Superior temporal gyrus (tissue), 1 donor: ENCODE data around the gene SPNS2.
A peak's percentile ranks its signal among the peaks of the same experiment; 100 is the strongest.

Experiments
- DNase-seq: peaks from one replicate; pipeline ENCODE4 v3.0.0-alpha.2; 2016; ENCODE audit errors: extremely low spot score

Gene SPNS2, protein sequence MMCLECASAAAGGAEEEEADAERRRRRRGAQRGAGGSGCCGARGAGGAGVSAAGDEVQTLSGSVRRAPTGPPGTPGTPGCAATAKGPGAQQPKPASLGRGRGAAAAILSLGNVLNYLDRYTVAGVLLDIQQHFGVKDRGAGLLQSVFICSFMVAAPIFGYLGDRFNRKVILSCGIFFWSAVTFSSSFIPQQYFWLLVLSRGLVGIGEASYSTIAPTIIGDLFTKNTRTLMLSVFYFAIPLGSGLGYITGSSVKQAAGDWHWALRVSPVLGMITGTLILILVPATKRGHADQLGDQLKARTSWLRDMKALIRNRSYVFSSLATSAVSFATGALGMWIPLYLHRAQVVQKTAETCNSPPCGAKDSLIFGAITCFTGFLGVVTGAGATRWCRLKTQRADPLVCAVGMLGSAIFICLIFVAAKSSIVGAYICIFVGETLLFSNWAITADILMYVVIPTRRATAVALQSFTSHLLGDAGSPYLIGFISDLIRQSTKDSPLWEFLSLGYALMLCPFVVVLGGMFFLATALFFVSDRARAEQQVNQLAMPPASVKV

GRCh38 chr17:4498461-4499397 is at the start of gene SPNS2:
Gene SPNS2, plus strand, starts transcription at chr17:4498881. Its CDS starts 167 bp downstream, at chr17:4499048.
- peak; percentile 83 for DNase-seq

DNA sequence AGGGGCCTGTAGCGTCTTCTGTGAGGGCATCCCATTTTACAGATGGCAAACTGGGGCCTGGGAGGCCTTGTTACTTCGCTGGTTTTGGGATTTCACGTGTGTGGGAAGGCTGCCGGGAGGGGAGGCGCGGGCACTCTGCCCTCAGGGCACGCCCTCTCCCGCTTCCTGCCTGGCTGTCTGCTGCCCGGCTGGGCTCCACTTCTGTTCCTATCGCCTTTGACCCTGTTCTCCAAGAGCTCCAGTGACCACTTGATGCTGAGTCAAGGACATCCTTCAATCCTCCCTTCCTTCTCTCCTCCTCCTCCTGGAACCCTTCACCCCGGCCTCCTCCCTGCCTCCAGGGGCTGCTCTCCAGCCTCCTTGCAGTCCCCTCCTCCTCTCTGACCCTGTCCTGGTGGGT is 48.9 kb upstream of the SPNS2 start:
- DNase-seq, result no peak

DNA sequence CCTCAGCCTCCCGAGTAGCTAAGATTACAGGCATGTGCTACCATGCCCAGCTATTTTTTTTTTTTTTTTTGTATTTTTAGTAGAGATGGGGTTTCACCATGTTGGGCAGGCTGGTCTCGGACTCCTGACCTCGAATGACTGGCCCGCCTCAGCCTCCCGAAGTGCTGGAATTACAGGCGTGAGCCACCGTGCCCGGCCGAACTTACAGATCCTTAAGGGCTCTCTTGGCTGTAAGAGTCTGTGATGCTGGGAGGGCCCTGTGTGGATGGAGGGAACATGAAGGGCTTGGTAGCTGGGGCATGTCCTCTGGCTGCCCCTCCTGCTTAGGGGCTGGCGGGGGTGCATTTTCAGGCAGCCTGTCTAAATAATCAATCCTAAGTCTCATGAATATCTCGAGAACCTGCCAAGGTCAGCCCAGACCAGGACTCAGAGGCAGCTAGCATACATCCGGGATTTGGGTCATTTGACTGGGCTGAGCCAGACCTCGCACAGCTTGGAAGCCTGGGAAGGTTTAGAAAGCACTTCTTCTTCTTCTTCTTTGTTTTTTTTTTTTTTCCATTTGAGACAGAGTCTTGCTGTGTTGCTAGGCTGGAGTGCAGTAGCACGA is 47.9 kb upstream of the SPNS2 start:
- DNase-seq, result no peak

DNA sequence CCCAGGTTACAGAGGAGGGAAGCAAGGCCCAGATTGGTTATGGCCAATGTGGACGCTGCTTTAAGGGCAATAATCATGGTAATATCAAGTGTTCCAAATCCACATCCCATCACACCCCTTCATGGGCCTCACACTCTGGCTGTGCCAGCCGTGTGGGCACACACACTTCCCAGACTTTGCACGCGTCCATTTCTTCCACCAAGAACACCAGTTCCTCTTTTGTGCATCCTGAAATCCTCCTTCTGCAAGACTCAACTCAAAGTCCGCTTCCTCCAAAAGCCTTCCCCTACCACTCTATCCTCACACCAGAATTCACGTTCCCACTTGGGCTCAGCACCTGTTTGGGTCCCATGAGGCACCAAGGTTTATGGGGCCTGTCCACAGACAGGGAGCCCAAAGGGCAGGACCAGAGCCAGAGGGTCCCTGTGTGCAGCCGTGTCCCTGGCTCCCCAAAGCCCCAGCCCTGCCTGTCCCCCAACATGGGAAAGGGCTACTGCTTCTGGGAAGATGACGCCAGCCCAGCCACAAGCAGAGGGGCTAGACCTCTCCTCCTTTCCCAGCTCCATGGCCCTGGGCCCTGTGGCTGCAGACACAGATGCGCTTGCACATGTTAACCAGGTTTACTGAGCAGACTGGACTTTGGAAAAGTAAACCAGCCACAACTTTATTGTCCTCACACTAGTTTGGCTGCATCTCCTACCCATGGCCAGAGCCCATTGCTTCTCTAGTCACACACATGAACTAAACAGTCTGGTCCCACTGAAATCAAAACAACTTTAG is 44.7 kb upstream of the SPNS2 start:
- no peak for DNase-seq

GRCh38 chr17:4460661-4461060 is 38.0 kb upstream of the SPNS2 start:
- no peak for DNase-seq

DNA sequence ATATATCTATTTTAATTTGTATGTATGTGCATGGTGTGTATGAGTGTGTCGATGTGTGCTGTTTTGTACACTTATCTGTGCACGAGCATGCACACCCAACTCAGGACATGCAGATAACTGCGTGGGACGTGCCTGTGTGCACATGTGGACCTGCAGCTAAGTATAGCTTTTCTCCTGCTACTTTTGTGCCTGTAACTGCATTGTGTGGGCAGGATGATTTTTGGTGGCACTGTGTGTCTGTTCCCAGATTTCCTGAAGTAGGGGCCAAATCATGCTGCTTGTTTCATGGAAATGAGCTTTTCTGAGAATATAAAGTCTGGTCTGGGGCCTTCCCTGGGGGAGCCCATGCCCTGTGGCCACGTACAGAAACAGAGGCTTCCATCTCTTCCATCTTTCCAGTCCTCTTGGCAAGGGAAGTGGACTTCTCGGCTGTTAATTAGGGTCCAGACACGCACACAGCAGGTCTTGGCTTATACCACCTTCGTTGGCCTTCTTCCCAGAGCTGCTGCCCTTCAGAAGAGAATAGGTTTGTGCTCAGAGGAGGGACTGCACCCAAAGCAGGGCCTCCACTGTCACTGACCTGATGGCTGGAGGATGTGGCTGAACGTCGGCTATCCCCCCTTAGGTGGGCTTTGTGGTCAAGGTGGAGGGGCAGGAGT is 34.7 kb upstream of the SPNS2 start:
- DNase-seq, result peak; percentile 55

- DNase-seq, result no peak
Observed at GRCh38 chr17:4465786-4466185, 32.9 kb upstream of the SPNS2 start.

- no peak for DNase-seq
Observed at GRCh38 chr17:4467287-4467686, 31.4 kb upstream of the SPNS2 start.

DNA sequence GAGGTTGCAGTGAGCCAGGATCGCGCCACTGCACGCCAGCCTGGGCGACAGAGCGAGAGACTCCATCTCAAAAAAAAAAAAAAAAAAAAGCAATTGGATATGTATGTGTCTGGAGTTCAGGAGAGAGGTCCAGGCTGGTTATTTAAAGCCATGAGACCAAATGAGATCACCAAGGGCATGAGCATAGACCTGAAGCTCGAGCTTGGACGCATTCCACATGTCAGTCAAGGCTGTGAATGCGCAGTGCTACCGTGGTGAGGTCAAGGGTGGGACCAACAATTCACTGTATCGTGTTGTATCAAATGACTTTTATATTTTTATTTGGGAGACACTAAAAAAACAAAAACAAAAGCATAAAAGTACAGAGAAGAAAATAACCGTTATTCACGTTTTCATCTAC is 29.1 kb upstream of the SPNS2 start:
- DNase-seq, result no peak

GRCh38 chr17:4472286-4472685 is 26.4 kb upstream of the SPNS2 start:
- no peak for DNase-seq

DNA sequence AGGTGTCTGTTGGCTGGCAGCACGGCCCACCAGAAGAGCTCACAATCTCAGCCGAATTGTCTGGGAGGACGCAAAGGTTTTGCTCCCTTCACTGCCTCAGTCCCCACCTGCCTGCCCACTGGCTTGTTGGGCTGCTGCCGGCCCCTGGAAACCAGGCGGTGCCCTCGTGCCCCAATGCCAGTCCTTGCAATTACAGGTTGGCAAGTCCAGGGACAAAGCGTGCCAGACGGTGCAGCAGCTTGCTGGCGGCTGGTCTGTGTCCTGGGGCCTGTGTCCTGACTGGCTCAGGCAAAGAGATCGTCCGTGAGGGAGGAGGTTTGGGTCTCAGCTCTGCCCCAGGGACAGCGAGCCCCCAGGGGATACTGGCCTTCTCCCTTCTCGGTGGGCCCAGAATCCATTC is 24.6 kb upstream of the SPNS2 start:
- no peak for DNase-seq

- DNase-seq, result no peak
Observed at GRCh38 chr17:4475001-4475400, 23.7 kb upstream of the SPNS2 start.

- no peak for DNase-seq
Observed at GRCh38 chr17:4475463-4475862, 23.2 kb upstream of the SPNS2 start.

- no peak for DNase-seq
Observed at GRCh38 chr17:4476017-4476416, 22.7 kb upstream of the SPNS2 start.

GRCh38 chr17:4476511-4477070 is 22.1 kb upstream of the SPNS2 start:
- no peak for DNase-seq

- no peak for DNase-seq
Observed at GRCh38 chr17:4477255-4477791, 21.4 kb upstream of the SPNS2 start.

DNA sequence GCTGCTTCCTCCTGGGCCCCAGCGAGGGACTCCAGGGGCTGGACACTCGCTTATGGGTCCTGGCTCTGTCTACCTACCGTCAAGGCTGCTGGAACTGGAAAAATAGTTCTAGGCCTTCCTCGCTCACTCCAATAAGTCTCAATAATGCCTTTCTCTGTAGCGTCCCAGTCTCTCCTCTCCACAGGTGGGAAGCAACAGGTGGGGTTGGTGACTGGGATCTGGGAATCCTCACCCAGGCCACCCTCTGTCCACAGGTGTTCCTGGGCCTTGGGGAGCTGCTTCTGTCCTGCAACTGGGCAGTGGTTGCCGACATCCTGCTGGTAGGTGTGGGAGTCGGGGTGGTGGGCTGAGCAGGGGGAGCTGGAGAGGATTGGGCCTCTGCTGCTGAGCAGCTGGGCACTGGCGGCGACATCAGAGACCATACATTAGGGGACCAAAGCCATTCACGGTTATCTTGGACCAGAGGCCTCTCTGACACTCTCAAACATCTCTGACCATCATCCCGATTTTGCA is 20.3 kb upstream of the SPNS2 start:
- DNase-seq, result no peak

- no peak for DNase-seq
Observed at GRCh38 chr17:4479340-4479981, 19.2 kb upstream of the SPNS2 start.

DNA sequence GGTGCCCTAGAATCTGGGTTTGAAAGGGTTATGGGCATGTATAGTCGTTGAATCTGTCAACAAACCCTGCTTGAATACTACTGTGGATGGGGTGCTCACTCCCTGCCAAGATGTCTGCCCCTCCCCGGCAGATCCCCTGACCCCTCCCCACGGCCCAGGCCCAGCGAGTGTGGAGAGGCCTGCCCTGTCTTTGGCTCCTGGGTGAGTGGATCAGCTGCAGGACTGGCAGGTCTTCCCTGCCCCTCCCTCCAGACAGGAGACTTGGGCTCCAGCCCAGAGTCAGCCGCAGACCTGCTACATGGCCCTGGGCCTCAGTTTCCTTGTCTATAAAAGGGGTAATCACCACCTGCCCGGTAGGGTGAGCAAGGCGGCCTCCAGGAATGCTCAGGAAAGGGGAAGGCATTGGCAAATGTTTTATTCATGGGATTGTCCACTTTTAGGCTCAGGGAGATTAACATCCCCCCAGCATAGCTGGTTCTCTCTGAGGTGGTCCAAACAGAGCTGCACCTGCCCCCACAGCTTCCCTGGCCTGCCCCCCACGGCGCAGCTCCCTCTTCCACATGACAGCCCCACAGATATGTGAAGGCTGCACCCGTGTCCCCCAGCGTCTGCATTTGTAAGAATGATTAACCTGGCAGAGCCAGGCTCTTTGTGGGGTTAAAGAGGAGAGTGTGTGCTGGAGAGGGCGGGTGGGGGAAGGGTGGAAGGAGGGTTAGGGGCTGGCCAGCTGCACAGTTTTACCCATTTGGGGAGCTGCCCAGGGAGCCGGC is 18.5 kb upstream of the SPNS2 start:
- no peak for DNase-seq
